ENCODE results near the gene C2orf68.

C2orf68 gene

GRCh38 chr2:85601771-85602475 is 9.9 kb downstream of the C2orf68 start:
- TF ChIP-seq TAF1 (IDR thresholded peaks at IDR 0.05; ENCODE audit: low read depth, low read length) (no peak), SPI1 (IDR thresholded peaks at IDR 0.05; ENCODE audit: low read depth, low read length) (peak; percentile 27; the same call in 1 of the 2 replicates)
- FAIRE-seq (peak; percentile 13), DNase-seq (ENCODE audit: insufficient read length, low spot score) (no peak)

- FAIRE-seq = no peak
Measured at GRCh38 chr2:85600951-85601770, 10.7 kb downstream of the C2orf68 start.

GRCh38 chr2:85600235-85600575 is 11.7 kb downstream of the C2orf68 start:
- no peak for TF ChIP-seq POU2F2 (IDR thresholded peaks at IDR 0.05; ENCODE audit: low read depth, low read length)
- no peak for TF ChIP-seq PAX5 (IDR thresholded peaks at IDR 0.05; ENCODE audit: insufficient read depth, low read length, severe bottlenecking)
- no peak; the same call in 1 of the 2 replicates for TF ChIP-seq POLR2AphosphoS5 (IDR thresholded peaks at IDR 0.05; ENCODE audit: low read depth, low read length)
- no peak for TF ChIP-seq SPI1 (IDR thresholded peaks at IDR 0.05; ENCODE audit: low read depth, low read length)
- peak; percentile 43; the same call in 1 of the 2 replicates for TF ChIP-seq POLR2A (IDR thresholded peaks at IDR 0.05; ENCODE audit: low read depth, low read length)
- no peak for DNase-seq (ENCODE audit: insufficient read length, low spot score)
- no peak for FAIRE-seq

More at GRCh38 chr2:85600951-85601770, 10.7 kb downstream of the C2orf68 start:
- TF ChIP-seq POLR2A (IDR thresholded peaks at IDR 0.05; ENCODE audit: low read depth, low read length) = no peak
- TF ChIP-seq POU2F2 (IDR thresholded peaks at IDR 0.05; ENCODE audit: low read depth, low read length) = no peak
- no peak for TF ChIP-seq PAX5 (IDR thresholded peaks at IDR 0.05; ENCODE audit: insufficient read depth, low read length, severe bottlenecking)
- no peak for TF ChIP-seq POLR2AphosphoS5 (IDR thresholded peaks at IDR 0.05; ENCODE audit: low read depth, low read length)
- TF ChIP-seq TAF1 (IDR thresholded peaks at IDR 0.05; ENCODE audit: low read depth, low read length) = no peak
- no peak for TF ChIP-seq SPI1 (IDR thresholded peaks at IDR 0.05; ENCODE audit: low read depth, low read length)
- no peak for DNase-seq (ENCODE audit: insufficient read length, low spot score)

GRCh38 chr2:85599468-85600234 is 12.2 kb downstream of the C2orf68 start:
- FAIRE-seq = no peak
- TF ChIP-seq SPI1 (IDR thresholded peaks at IDR 0.05; ENCODE audit: low read depth, low read length) (no peak), POLR2A (IDR thresholded peaks at IDR 0.05; ENCODE audit: low read depth, low read length) (no peak), POLR2AphosphoS5 (IDR thresholded peaks at IDR 0.05; ENCODE audit: low read depth, low read length) (0 out of 2 replicates have a peak, but pooled peaks have one; percentile 15)
- no peak for DNase-seq (ENCODE audit: insufficient read length, low spot score)

- TF ChIP-seq SPI1 (IDR thresholded peaks at IDR 0.05; ENCODE audit: low read depth, low read length) (no peak), POLR2A (IDR thresholded peaks at IDR 0.05; ENCODE audit: low read depth, low read length) (no peak)
- FAIRE-seq = no peak
- DNase-seq (ENCODE audit: insufficient read length, low spot score) = no peak
Measured at GRCh38 chr2:85598594-85599340, 13.1 kb downstream of the C2orf68 start.

GRCh38 chr2:85597241-85597640 is 14.6 kb downstream of the C2orf68 start:
- no peak for DNase-seq (ENCODE audit: insufficient read length, low spot score)
- no peak for TF ChIP-seq POLR2AphosphoS5 (IDR thresholded peaks at IDR 0.05; ENCODE audit: low read depth, low read length)
- no peak for TF ChIP-seq POLR2A (IDR thresholded peaks at IDR 0.05; ENCODE audit: low read depth, low read length)
- no peak for TF ChIP-seq POU2F2 (IDR thresholded peaks at IDR 0.05; ENCODE audit: low read depth, low read length)
- no peak for TF ChIP-seq PAX5 (IDR thresholded peaks at IDR 0.05; ENCODE audit: insufficient read depth, low read length, severe bottlenecking)
- no peak for TF ChIP-seq SPI1 (IDR thresholded peaks at IDR 0.05; ENCODE audit: low read depth, low read length)
- no peak for FAIRE-seq

GRCh38 chr2:85596486-85597143 is 15.3 kb downstream of the C2orf68 start:
- FAIRE-seq (no peak), DNase-seq (ENCODE audit: insufficient read length, low spot score) (no peak)
- TF ChIP-seq SPI1 (IDR thresholded peaks at IDR 0.05; ENCODE audit: low read depth, low read length) (no peak), POLR2AphosphoS5 (IDR thresholded peaks at IDR 0.05; ENCODE audit: low read depth, low read length) (no peak)

GRCh38 chr2:85596026-85596333 is 15.9 kb downstream of the C2orf68 start:
- FAIRE-seq = no peak
- TF ChIP-seq POU2F2 (IDR thresholded peaks at IDR 0.05; ENCODE audit: low read depth, low read length) = no peak
- TF ChIP-seq PAX5 (IDR thresholded peaks at IDR 0.05; ENCODE audit: insufficient read depth, low read length, severe bottlenecking) = no peak
- TF ChIP-seq TAF1 (IDR thresholded peaks at IDR 0.05; ENCODE audit: low read depth, low read length) = no peak
- no peak for TF ChIP-seq POLR2A (IDR thresholded peaks at IDR 0.05; ENCODE audit: low read depth, low read length)
- DNase-seq (ENCODE audit: insufficient read length, low spot score) = no peak

- TF ChIP-seq PAX5 (IDR thresholded peaks at IDR 0.05; ENCODE audit: insufficient read depth, low read length, severe bottlenecking) (no peak), SPI1 (IDR thresholded peaks at IDR 0.05; ENCODE audit: low read depth, low read length) (peak; percentile 55), POLR2A (IDR thresholded peaks at IDR 0.05; ENCODE audit: low read depth, low read length) (peak; percentile 78), TAF1 (IDR thresholded peaks at IDR 0.05; ENCODE audit: low read depth, low read length) (peak; percentile 43), POU2F2 (IDR thresholded peaks at IDR 0.05; ENCODE audit: low read depth, low read length) (no peak), POLR2AphosphoS5 (IDR thresholded peaks at IDR 0.05; ENCODE audit: low read depth, low read length) (peak; percentile 84)
- DNase-seq (ENCODE audit: insufficient read length, low spot score) = peak; percentile 97
- peak; percentile 97 for FAIRE-seq
Measured at GRCh38 chr2:85595301-85596025, 16.4 kb downstream of the C2orf68 start, which contains the start of gene RNF181. Gene RNF181 (plus strand): TSS chr2:85595745. CDS start chr2:85595764, 19 bp downstream.
